Stomach (tissue), 9 donors: ENCODE measurements around the gene CLSTN2. TPM values are rescaled to one million over a fixed set of nuclear protein-coding genes. Genes with fewer than 3 reads are reported as not detected.
A peak's percentile ranks its signal among the peaks of the same experiment; 100 is the strongest.

Experiments used
- DNase-seq, 2 donors: peaks; one replicate each; pipeline versions ENCODE4 v3.0.0 to v3.0.0-alpha.2; 2013 to 2019
- H3K27ac ChIP-seq, 5 donors: fragments of 200-600 bp in 4 of 5; sonication (generic) in 4 of 5; one replicate each; pipeline ENCODE4 v1.5.1; 2013 to 2019; ENCODE audit warnings: mild to moderate bottlenecking in 1 of 5, moderate library complexity in 1 of 5
- H3K27me3 ChIP-seq, 3 donors: fragments of 200-600 bp; sonication (generic); one replicate each; pipeline ENCODE4 v1.5.1; 2017 to 2019; ENCODE audit warnings: mixed run types in 1 of 3
- H3K36me3 ChIP-seq, 4 donors: fragments of 200-600 bp; sonication (generic); 1 replicate in 3 of 4; 2 replicates in 1 of 4; pipeline ENCODE4 v1.5.1; 2016 to 2019
- H3K4me1 ChIP-seq, 4 donors: fragments of 200-600 bp; sonication (generic); one replicate each; pipeline ENCODE4 v1.5.1; 2016 to 2019
- H3K4me3 ChIP-seq, 4 donors: fragments of 200-600 bp; sonication (generic) in 3 of 4; one replicate each; pipeline ENCODE4 v1.5.1; 2016 to 2019; ENCODE audit warnings: mild to moderate bottlenecking in 1 of 4
- H3K9me3 ChIP-seq, 4 donors: fragments of 200-600 bp; sonication (generic); one replicate each; pipeline ENCODE4 v1.5.1; 2016 to 2019
- EP300 ChIP-seq: sonication (generic); formaldehyde crosslinking; IDR thresholded peaks from one replicate; pipeline ENCODE4 v1.6.1; 2017; ENCODE audit warnings: antibody characterized with exemption
- POLR2A ChIP-seq, 4 donors: fragments of 450-650 bp; IDR thresholded peaks; one replicate each; pipeline ENCODE4 v1.6.1; 2016; ENCODE audit warnings: antibody characterized with exemption in 4 of 4, control low read depth in 2 of 4, mild to moderate bottlenecking in 1 of 4, moderate library complexity in 1 of 4
- POLR2AphosphoS5 ChIP-seq, 3 donors: sonication (generic); formaldehyde crosslinking; IDR thresholded peaks; one replicate each; pipeline ENCODE4 v1.6.1; 2016; ENCODE audit warnings: antibody characterized with exemption in 3 of 3
- WGBS, 5 donors: extraction: QIAGEN DNeasy Blood & Tissue Kit in 3 of 5; methylation state at CpG; one replicate each; pipeline versions ENCODE4 v1.1.5 to v1.1.7; 2013 to 2018; 5-methylcytosine and 5-hydroxymethylcytosine counted together
- intact Hi-C: fragments of 100-400 bp; cut with DNase I; formaldehyde crosslinking; loops from one replicate; pipeline ENCODE4 v1.15.1; 2023; ENCODE audit warnings: low total_unique reads
- polyA plus RNA-seq, 3 donors: library from polyadenylated mRNA; stranded (reverse); fragments of 200-250 nt; gene quantifications; one replicate each; pipeline ENCODE4 v1.2.3, GENCODE V29; 2013
- total RNA-seq, 5 donors: library from RNA; depleted of rRNA; stranded (reverse); fragments of >200 nt; gene quantifications; one replicate each; pipeline versions ENCODE4 v1.1.0 to v1.2.3, GENCODE V29; 2014 to 2016
- TF ChIP-seq, protein P1 (sequence below), 7 experiments: fragments of 450-650 bp in 4 of 7; fragments of 200-600 bp in 3 of 7; sonication (generic) in 3 of 7; IDR thresholded peaks; one replicate each; pipeline ENCODE4 v1.5.1; 2016 to 2019; ENCODE audit warnings: antibody characterized with exemption in 7 of 7, control low read depth in 2 of 7, mild to moderate bottlenecking in 1 of 7
- donor health status: healthy with polysubstance abuse.
- donor health status: Bipolar disorder and iron deficiency.
- donor health status: healthy.

The CLSTN2 gene
- total and polyA plus RNA-seq, 8 donors, result 0.10 to 5.4 (median 1.7) TPM

DNA sequence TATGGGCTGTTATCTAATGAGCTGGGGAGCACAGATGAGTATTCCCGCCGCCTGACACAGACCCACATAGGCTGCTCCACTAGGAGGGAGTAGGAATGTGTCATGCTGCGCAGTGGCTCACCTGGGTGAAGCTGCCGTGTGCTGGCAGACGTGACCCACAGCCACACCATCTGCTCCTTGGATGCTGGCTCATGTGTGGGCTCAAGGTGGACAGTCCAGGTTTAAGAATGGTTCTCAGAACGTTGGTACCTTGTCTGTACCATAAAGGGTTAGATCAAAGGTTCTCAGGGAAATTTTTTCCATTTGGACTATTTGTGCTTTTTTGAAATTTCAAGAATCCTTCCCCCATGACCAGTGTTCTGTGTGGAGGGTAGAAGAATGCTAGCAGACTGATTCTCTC, 403.9 kb downstream of the CLSTN2 start:
- TF ChIP-seq, protein P1, sequence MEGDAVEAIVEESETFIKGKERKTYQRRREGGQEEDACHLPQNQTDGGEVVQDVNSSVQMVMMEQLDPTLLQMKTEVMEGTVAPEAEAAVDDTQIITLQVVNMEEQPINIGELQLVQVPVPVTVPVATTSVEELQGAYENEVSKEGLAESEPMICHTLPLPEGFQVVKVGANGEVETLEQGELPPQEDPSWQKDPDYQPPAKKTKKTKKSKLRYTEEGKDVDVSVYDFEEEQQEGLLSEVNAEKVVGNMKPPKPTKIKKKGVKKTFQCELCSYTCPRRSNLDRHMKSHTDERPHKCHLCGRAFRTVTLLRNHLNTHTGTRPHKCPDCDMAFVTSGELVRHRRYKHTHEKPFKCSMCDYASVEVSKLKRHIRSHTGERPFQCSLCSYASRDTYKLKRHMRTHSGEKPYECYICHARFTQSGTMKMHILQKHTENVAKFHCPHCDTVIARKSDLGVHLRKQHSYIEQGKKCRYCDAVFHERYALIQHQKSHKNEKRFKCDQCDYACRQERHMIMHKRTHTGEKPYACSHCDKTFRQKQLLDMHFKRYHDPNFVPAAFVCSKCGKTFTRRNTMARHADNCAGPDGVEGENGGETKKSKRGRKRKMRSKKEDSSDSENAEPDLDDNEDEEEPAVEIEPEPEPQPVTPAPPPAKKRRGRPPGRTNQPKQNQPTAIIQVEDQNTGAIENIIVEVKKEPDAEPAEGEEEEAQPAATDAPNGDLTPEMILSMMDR (IDR thresholded peaks at IDR 0.05), result no peak
- no peak for TF ChIP-seq POLR2AphosphoS5 (IDR thresholded peaks at IDR 0.05)
- TF ChIP-seq POLR2A (IDR thresholded peaks at IDR 0.05), result no peak
- TF ChIP-seq EP300, result no peak
- 76 to 81% (median 80%) methylated on average over 6 of the region's 6 CpGs for WGBS, 5 donors
- no peaks in the 10 kb centered on the region for H3K36me3 ChIP-seq
- H3K27me3 ChIP-seq, result no peaks in the 10 kb centered on the region
- H3K4me3 ChIP-seq, result no peak overlapping the region
- no peak for DNase-seq
- H3K4me1 ChIP-seq, result no peaks in the 10 kb centered on the region
- intact Hi-C loops, result no loop called here
- no peak overlapping the region for H3K27ac ChIP-seq
- H3K9me3 ChIP-seq, result peaks cover 0 to 7% (median 0%) of the 10 kb centered on the region in 4 donors

DNA sequence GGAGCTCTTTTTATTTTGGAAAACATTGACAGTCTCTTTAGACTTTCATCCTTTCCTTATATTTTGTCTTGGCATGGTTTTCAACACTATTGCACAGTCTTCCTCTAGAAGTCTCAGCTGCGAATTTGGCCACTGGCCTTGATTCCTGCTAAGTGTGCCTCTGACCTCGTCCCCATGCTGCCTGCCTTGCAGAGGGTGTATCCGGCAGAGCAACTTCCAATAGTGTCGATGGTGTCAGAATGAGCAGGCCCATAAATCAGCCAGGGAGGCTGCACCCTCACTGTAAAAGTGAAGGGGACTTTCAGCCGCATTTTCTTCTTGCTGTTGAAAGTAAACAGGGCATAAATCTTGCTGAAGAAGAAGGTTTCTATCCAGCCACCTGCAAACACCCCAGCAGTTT, 406.2 kb downstream of the CLSTN2 start:
- no peak for TF ChIP-seq POLR2A (IDR thresholded peaks at IDR 0.05)
- TF ChIP-seq POLR2AphosphoS5 (IDR thresholded peaks at IDR 0.05), result no peak
- TF ChIP-seq EP300, result no peak
- Histone ChIP-seq H3K4me3 (no peak overlapping the region), H3K4me1 (no peaks in the 10 kb centered on the region), H3K27ac (no peak overlapping the region), H3K27me3 (no peaks in the 10 kb centered on the region), H3K36me3 (no peaks in the 10 kb centered on the region), H3K9me3 (peaks cover 0 to 7% (median 0%) of the 10 kb centered on the region in 4 donors)
- 36 to 44% (median 42%) methylated on average over 5 of the region's 5 CpGs for WGBS, 5 donors
- intact Hi-C loops, result no loop called here
- DNase-seq, result peak in 1 of 2 donors; percentile 13

DNA sequence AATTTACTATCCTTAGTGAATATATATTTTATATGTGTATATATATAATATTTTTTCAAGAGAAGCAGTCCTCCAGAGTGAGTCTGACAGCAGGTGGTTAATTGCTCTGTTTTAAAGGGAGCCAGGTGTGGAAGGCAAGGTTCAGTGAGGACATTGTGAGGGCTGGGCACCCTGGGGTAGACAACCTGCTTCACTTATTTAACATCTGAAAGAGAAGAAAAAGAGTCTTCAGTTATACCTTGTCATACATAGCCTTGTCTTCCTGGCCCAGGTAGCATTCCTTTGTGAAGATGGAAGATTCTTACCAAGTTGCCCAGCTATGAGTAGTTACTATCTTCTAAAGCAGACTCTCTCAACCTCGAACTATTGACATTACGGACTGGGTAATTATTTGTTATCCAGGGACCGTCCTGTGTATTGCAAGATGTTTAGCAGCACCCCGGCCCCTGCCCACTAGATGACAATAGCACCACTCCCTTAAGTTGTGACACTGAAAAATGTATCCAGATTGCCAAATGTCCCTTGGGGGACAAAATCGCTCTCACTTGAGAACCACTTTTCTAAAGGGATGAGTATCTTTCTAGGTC, 406.9 kb downstream of the CLSTN2 start:
- intact Hi-C loops, result no loop called here
- H3K36me3 ChIP-seq, result no peaks in the 10 kb centered on the region
- DNase-seq, result no peak

DNA sequence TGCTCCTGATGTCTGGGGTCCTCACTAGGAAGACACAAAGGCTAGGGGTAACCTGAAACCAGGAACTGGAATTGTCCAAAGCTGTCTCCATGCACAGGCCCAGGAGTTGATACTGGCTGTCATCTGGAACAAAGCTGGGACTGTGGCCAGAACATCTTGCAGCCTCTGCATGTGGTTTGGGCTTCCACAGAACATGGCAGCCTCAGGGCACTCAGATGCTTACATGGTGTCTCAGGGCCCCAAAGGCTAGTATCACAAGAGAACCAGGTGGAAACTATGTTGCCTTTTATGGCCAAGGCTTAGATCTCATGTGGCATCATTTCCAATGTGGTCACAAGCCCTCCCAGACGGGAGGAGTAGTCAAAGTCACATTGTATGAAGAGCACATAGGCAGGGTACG, 407.7 kb downstream of the CLSTN2 start:
- Histone ChIP-seq H3K4me1 (no peaks in the 10 kb centered on the region), H3K27ac (no peak overlapping the region), H3K9me3 (peaks cover 0 to 7% (median 0%) of the 10 kb centered on the region in 4 donors), H3K27me3 (no peaks in the 10 kb centered on the region), H3K36me3 (no peaks in the 10 kb centered on the region), H3K4me3 (no peak overlapping the region)
- WGBS, 5 donors, result 60 to 74% (median 70%) methylated on average over 2 of the region's 2 CpGs
- no peak for DNase-seq
- intact Hi-C loops, result no loop called here
- TF ChIP-seq POLR2AphosphoS5 (IDR thresholded peaks at IDR 0.05) (no peak), POLR2A (IDR thresholded peaks at IDR 0.05) (no peak)
- TF ChIP-seq, protein P1 (IDR thresholded peaks at IDR 0.05), result no peak

More for the DNA sequence above, 406.9 kb downstream of the CLSTN2 start:
- H3K27me3 ChIP-seq, result no peaks in the 10 kb centered on the region
- TF ChIP-seq POLR2A (IDR thresholded peaks at IDR 0.05), result no peak
- no peak for TF ChIP-seq POLR2AphosphoS5 (IDR thresholded peaks at IDR 0.05)
- TF ChIP-seq, protein P1 (IDR thresholded peaks at IDR 0.05), result no peak
- TF ChIP-seq EP300, result no peak
- no peak overlapping the region for H3K4me3 ChIP-seq
- H3K9me3 ChIP-seq, result peaks cover 0 to 7% (median 0%) of the 10 kb centered on the region in 4 donors
- WGBS, 5 donors, result 59 to 81% (median 66%) methylated on average over 5 of the region's 5 CpGs
- no peak overlapping the region for H3K27ac ChIP-seq
- no peaks in the 10 kb centered on the region for H3K4me1 ChIP-seq
